Loucy (cell line): ENCODE data around the gene TRABD2B.

Experiments used
- H2AFZ ChIP-seq: fragments of 200-600 bp; sonication (generic); 2 replicates; pipeline ENCODE4 v1.6.0; 2016; ENCODE audit warnings: antibody characterized with exemption, mild to moderate bottlenecking, low read length, moderate library complexity
- H3F3A ChIP-seq: fragments of 200-600 bp; 2 replicates; pipeline ENCODE4 v1.6.0; 2016; ENCODE audit warnings: antibody characterized with exemption, low read depth, mild to moderate bottlenecking
- H3K27me3 ChIP-seq: fragments of 200-600 bp; sonication (generic); 2 replicates; pipeline ENCODE4 v1.6.1; 2014; ENCODE audit warnings: low read length, mild to moderate bottlenecking; ENCODE audit not compliant: insufficient read depth, poor library complexity, severe bottlenecking
- H3K36me3 ChIP-seq: fragments of 200-600 bp; sonication (generic); 2 replicates; pipeline ENCODE4 v1.6.1; 2016; ENCODE audit warnings: low read length; ENCODE audit not compliant: insufficient read depth
- H3K4me1 ChIP-seq: fragments of 200-600 bp; sonication (generic); 2 replicates; pipeline ENCODE4 v1.5.1; 2014; ENCODE audit warnings: low read length, mild to moderate bottlenecking; ENCODE audit not compliant: insufficient read depth, poor library complexity, severe bottlenecking
- H3K4me2 ChIP-seq: fragments of 200-600 bp; sonication (generic); 2 replicates; pipeline ENCODE4 v1.6.0; 2014; ENCODE audit warnings: antibody characterized with exemption, low read length, low read depth, mild to moderate bottlenecking; ENCODE audit not compliant: poor library complexity, severe bottlenecking
- H3K4me3 ChIP-seq: fragments of 200-600 bp; sonication (generic); 2 replicates; pipeline ENCODE4 v1.5.1; 2014; ENCODE audit warnings: low read length, mild to moderate bottlenecking, mixed read lengths; ENCODE audit not compliant: poor library complexity, severe bottlenecking
- H3K79me2 ChIP-seq: fragments of 200-600 bp; sonication (generic); 2 replicates; pipeline ENCODE4 v1.6.1; 2014; ENCODE audit warnings: low read length; ENCODE audit not compliant: insufficient read depth
- H3K9ac ChIP-seq: fragments of 200-600 bp; sonication (generic); 2 replicates; pipeline ENCODE4 v1.6.0; 2014; ENCODE audit warnings: mild to moderate bottlenecking, low read depth, low read length, moderate library complexity; ENCODE audit not compliant: poor library complexity, severe bottlenecking
- H3K9me2 ChIP-seq: fragments of 200-600 bp; sonication (generic); replicated peaks from 2 replicates; pipeline ENCODE4 v1.6.1; 2016; ENCODE audit warnings: low read depth, low read length, mixed read lengths
- H3K9me3 ChIP-seq: fragments of 200-600 bp; sonication (generic); 2 replicates; pipeline ENCODE4 v1.6.1; 2014; ENCODE audit warnings: mild to moderate bottlenecking, antibody characterized with exemption, low read length, low read depth; ENCODE audit not compliant: insufficient read depth
- H4K20me1 ChIP-seq: fragments of 200-600 bp; sonication (generic); 2 replicates; pipeline ENCODE4 v1.6.0; 2014; ENCODE audit warnings: antibody characterized with exemption, low read length, mild to moderate bottlenecking; ENCODE audit not compliant: insufficient read depth, poor library complexity, severe bottlenecking
- EZH2phosphoT487 ChIP-seq: fragments of 200-600 bp; IDR thresholded peaks from 2 replicates; pipeline ENCODE4 v1.6.1; 2018; ENCODE audit warnings: antibody characterized with exemption, mild to moderate bottlenecking, moderate library complexity, borderline replicate concordance
- TF ChIP-seq, protein P1 (sequence below): fragments of 200-600 bp; sonication (generic); conservative IDR thresholded peaks from 2 replicates; pipeline ENCODE4 v1.5.1; 2014; ENCODE audit warnings: mild to moderate bottlenecking, antibody characterized with exemption, low read length

TRABD2B gene

DNA sequence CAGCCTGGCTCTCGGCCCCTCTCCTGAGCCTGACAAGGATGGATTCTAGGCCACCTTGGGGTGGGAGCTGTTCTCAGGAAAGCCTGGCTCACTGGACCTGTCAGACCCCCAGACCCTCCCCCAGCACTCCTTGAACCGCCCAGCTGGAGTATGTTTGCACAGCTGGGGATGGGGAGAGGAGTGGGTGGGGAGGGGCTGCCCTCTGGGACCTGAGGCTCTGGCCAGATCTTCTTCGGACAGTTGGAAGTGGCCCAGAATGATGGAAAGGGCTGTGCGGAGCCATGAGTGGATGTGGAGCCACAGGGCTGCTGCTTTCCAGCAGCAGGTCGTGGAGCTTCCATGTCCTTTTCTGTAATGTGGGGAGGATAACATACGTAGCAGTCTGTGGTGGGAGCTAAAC is 43.0 kb upstream of the TRABD2B start:
- H3K79me2 ChIP-seq: no peaks in the 10 kb centered on the region
- H3K36me3 ChIP-seq: no peaks in the 10 kb centered on the region
- no peak overlapping the region for H3K4me2 ChIP-seq
- H3F3A ChIP-seq: no peaks in the 10 kb centered on the region
- no peaks in the 10 kb centered on the region for H3K27me3 ChIP-seq
- H3K9me3 ChIP-seq: no peaks in the 10 kb centered on the region
- H3K9me2 ChIP-seq: no peaks in the 10 kb centered on the region
- no peaks in the 10 kb centered on the region for H4K20me1 ChIP-seq
- H3K4me1 ChIP-seq: no peaks in the 10 kb centered on the region
- no peak overlapping the region for H3K9ac ChIP-seq
- no peak overlapping the region for H3K4me3 ChIP-seq
- TF ChIP-seq, protein P1, sequence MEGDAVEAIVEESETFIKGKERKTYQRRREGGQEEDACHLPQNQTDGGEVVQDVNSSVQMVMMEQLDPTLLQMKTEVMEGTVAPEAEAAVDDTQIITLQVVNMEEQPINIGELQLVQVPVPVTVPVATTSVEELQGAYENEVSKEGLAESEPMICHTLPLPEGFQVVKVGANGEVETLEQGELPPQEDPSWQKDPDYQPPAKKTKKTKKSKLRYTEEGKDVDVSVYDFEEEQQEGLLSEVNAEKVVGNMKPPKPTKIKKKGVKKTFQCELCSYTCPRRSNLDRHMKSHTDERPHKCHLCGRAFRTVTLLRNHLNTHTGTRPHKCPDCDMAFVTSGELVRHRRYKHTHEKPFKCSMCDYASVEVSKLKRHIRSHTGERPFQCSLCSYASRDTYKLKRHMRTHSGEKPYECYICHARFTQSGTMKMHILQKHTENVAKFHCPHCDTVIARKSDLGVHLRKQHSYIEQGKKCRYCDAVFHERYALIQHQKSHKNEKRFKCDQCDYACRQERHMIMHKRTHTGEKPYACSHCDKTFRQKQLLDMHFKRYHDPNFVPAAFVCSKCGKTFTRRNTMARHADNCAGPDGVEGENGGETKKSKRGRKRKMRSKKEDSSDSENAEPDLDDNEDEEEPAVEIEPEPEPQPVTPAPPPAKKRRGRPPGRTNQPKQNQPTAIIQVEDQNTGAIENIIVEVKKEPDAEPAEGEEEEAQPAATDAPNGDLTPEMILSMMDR: no peak
- TF ChIP-seq EZH2phosphoT487: no peak
- no peak overlapping the region for H2AFZ ChIP-seq

DNA sequence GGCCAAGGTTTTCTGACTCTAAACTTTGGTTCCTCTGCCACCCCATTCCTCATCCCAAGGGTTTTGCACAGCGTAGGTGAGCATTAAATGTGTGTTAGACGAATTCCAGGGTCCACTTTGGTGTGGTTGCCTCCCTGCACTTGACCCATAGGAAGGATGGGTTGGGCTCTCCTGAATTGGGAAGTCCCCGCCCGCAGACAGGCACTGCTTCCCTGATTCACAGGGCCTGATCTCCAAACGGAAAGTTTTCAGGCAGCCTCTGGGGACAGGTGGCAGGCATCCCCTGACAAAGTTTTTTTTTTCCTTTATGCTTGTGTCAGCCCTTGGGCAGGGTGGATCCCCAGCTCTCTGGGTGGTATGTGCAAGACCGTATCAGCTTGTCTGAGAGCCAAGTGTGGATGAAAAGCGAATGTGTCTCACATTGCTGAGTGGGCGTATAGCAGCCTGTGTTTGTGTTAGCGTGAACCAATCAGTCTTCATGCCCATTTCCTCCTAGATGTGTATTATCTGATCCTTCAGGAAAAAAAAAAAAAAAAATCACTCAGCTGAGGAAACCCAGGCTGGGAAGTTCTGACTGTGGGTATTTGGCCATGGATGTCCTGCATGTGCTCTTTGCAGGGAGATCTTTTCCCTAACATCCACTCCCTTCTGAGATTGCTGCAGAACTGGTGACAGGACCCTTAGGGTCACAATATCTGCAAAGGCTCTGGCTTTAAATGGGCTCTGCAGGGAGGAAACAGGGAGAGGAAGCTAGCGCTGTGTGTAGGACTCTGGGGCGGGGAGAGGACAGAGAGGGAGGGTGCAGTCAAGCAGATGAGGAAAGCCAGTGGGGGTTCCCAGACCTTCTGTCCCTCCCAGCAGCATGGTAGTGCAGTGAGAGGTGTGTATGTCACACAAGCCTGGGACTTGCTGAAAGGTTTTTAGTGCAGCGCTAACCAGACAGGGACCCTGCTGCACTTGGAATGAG is 42.2 kb upstream of the TRABD2B start:
- Histone ChIP-seq H3K9ac (no peak overlapping the region), H3K4me3 (no peak overlapping the region), H3K9me3 (no peaks in the 10 kb centered on the region), H3K4me1 (no peaks in the 10 kb centered on the region), H3K9me2 (no peaks in the 10 kb centered on the region), H2AFZ (no peak overlapping the region), H3F3A (no peaks in the 10 kb centered on the region), H4K20me1 (no peaks in the 10 kb centered on the region), H3K27me3 (no peaks in the 10 kb centered on the region), H3K36me3 (no peaks in the 10 kb centered on the region), H3K79me2 (no peaks in the 10 kb centered on the region), H3K4me2 (no peak overlapping the region)
- TF ChIP-seq EZH2phosphoT487: no peak
- TF ChIP-seq, protein P1: no peak

DNA sequence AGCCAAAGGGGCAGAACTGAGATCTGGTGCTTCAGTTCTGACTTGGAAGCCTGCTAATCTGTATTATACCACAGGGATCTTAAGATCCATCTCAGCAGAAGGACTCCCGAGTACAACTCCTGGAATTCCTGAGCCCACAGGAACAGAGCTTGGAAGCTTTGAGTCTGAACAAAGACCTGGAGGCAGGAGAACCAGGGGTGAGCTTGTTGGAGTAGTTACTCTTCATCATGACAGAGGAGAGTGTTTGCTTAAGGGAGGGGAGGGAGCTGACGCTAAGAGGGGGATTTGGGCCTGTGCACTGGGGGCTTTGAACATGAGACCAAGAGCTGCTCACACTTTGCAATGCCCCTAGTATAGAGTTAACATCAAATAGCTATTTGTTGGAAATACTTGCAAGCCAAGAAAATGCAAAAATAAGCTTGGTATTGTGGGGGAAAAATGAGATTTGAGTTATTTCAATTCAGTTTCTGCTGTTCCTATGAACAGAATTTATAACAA is 41.1 kb upstream of the TRABD2B start:
- no peaks in the 10 kb centered on the region for H3F3A ChIP-seq

More for the DNA sequence above, 41.1 kb upstream of the TRABD2B start:
- TF ChIP-seq, protein P1: no peak
- TF ChIP-seq EZH2phosphoT487: no peak
- Histone ChIP-seq H4K20me1 (no peaks in the 10 kb centered on the region), H3K36me3 (no peaks in the 10 kb centered on the region), H3K9me2 (no peaks in the 10 kb centered on the region), H3K9ac (no peak overlapping the region), H3K4me2 (no peak overlapping the region), H3K79me2 (no peaks in the 10 kb centered on the region), H3K27me3 (no peaks in the 10 kb centered on the region), H3K4me3 (no peak overlapping the region), H3K4me1 (no peaks in the 10 kb centered on the region), H2AFZ (no peak overlapping the region), H3K9me3 (no peaks in the 10 kb centered on the region)
